SK-N-SH (cell line): Measurements from ENCODE around the gene LONP2. TPM values are rescaled to one million over a fixed set of nuclear protein-coding genes. Genes with fewer than 3 reads are reported as not detected.

ENCODE experiments used
- CTCF ChIA-PET: fragments of 300-600, 350-600 bp; formaldehyde crosslinking; extraction: SDS; loops from one replicate; lab custom pipeline; 2021; lab: Yijun Ruan, JAX
- POLR2A ChIA-PET: fragments of 350-600 bp; sonication (Branson Sonifier 250); formaldehyde crosslinking; extraction: SDS; loops from one replicate; lab custom pipeline; 2020; ENCODE audit warnings: antibody characterized with exemption, inconsistent platforms; lab: Yijun Ruan, JAX
- DNase-seq: peaks from one replicate; pipeline ENCODE4 v3.0.0; 2012
- H2AFZ ChIP-seq: fragments of 200-600 bp; sonication (generic); 2 replicates; pipeline ENCODE4 v1.8.1; 2016; ENCODE audit warnings: antibody characterized with exemption, mild to moderate bottlenecking, low read depth
- H3F3A ChIP-seq: fragments of 200-600 bp; sonication (generic); replicated peaks from 2 replicates; pipeline ENCODE3; 2016; ENCODE audit warnings: antibody characterized with exemption, mild to moderate bottlenecking; ENCODE audit not compliant: insufficient read depth
- H3K27ac ChIP-seq, 2 experiments: fragments of 200-500 bp in 1 of 2; fragments of 200-600 bp in 1 of 2; sonication (Bioruptor generic) in 1 of 2; sonication (generic), shearing (Covaris generic) in 1 of 2; 2 replicates each; pipeline versions ENCODE4 v1.5.1 to v1.6.1; 2014 to 2016; ENCODE audit warnings: low read depth in 2 of 2, inconsistent platforms in 1 of 2, low read length in 1 of 2, mild to moderate bottlenecking in 1 of 2, mixed read lengths in 1 of 2
- H3K27me3 ChIP-seq: fragments of 200-600 bp; sonication (generic), shearing (Covaris generic); 2 replicates; pipeline ENCODE4 v1.6.1; 2016; ENCODE audit warnings: mixed run types; ENCODE audit not compliant: insufficient read depth
- H3K36me3 ChIP-seq, 2 experiments: fragments of 200-500 bp in 1 of 2; fragments of 200-600 bp in 1 of 2; sonication (Bioruptor generic) in 1 of 2; sonication (generic) in 1 of 2; replicated peaks in 1 of 2; 2 replicates each; pipeline versions ENCODE3 to v1.5.1; 2014 to 2016; ENCODE audit warnings: low read length in 1 of 2, mild to moderate bottlenecking in 1 of 2; ENCODE audit not compliant: insufficient read depth in 2 of 2, control insufficient read depth in 1 of 2
- H3K4me1 ChIP-seq, 2 experiments: fragments of 200-500 bp in 1 of 2; fragments of 200-600 bp in 1 of 2; sonication (Bioruptor generic) in 1 of 2; sonication (generic), shearing (Covaris generic) in 1 of 2; 2 replicates each; pipeline versions ENCODE4 v1.5.1 to v1.6.1; 2014 to 2016; ENCODE audit warnings: low read depth in 1 of 2, low read length in 1 of 2, mixed run types in 1 of 2; ENCODE audit not compliant: insufficient read depth in 2 of 2, control insufficient read depth in 1 of 2
- H3K4me2 ChIP-seq: fragments of 200-600 bp; sonication (generic), shearing (Covaris generic); 2 replicates; pipeline ENCODE4 v1.6.1; 2017; ENCODE audit warnings: mixed run types
- H3K4me3 ChIP-seq, 2 experiments: fragments of 200-500 bp in 1 of 2; fragments of 200-600 bp in 1 of 2; sonication (Bioruptor generic) in 1 of 2; sonication (generic), shearing (Covaris generic) in 1 of 2; 2 replicates each; pipeline versions ENCODE4 v1.5.1 to v1.8.1; 2014 to 2016; ENCODE audit warnings: low read depth in 2 of 2, inconsistent platforms in 1 of 2, low read length in 1 of 2, mild to moderate bottlenecking in 1 of 2, mixed read lengths in 1 of 2, moderate library complexity in 1 of 2
- H3K79me2 ChIP-seq: fragments of 200-600 bp; sonication (generic); 2 replicates; pipeline ENCODE4 v1.8.1; 2017; ENCODE audit warnings: mild to moderate bottlenecking; ENCODE audit not compliant: insufficient read depth
- H3K9ac ChIP-seq: fragments of 200-600 bp; sonication (generic); 2 replicates; pipeline ENCODE4 v1.6.1; 2017; ENCODE audit warnings: mixed run types
- H3K9me2 ChIP-seq: fragments of 200-600 bp; sonication (generic); 2 replicates; pipeline ENCODE4 v1.6.1; 2017; ENCODE audit warnings: mixed run types
- H3K9me3 ChIP-seq: fragments of 200-600 bp; sonication (generic); 2 replicates; pipeline ENCODE4 v1.6.1; 2017; ENCODE audit warnings: mixed run types, mild to moderate bottlenecking, moderate library complexity
- H4K20me1 ChIP-seq: fragments of 200-600 bp; sonication (generic); 2 replicates; pipeline ENCODE4 v1.6.1; 2017; ENCODE audit warnings: mild to moderate bottlenecking, mixed run types; ENCODE audit not compliant: insufficient read depth
- CHD2 ChIP-seq: fragments of 150-350 bp; IDR thresholded peaks from 2 replicates; pipeline ENCODE4 v1.6.1; 2018; ENCODE audit warnings: low read length; ENCODE audit not compliant: partially characterized antibody
- ELF1 ChIP-seq: IDR thresholded peaks from 2 replicates; pipeline ENCODE4 v1.4.0; 2012
- EP300 ChIP-seq, 2 experiments: IDR thresholded peaks; 2 replicates each; pipeline versions ENCODE4 v1.4.0 to v1.6.1; 2012; ENCODE audit warnings: borderline replicate concordance in 1 of 2, low read depth in 1 of 2, low read length in 1 of 2
- FOSL2 ChIP-seq: IDR thresholded peaks from 2 replicates; pipeline ENCODE4 v1.4.0; 2012; ENCODE audit warnings: low read depth, mild to moderate bottlenecking, moderate library complexity, borderline replicate concordance
- FOXJ3 ChIP-seq: sonication (generic); formaldehyde crosslinking; IDR thresholded peaks from 2 replicates; pipeline ENCODE4 v1.5.1; 2020; ENCODE audit warnings: mild to moderate bottlenecking, missing genetic modification reagents
- FOXM1 ChIP-seq: IDR thresholded peaks from 2 replicates; pipeline ENCODE4 v1.4.0; 2012; ENCODE audit warnings: low read depth, mild to moderate bottlenecking
- GABPA ChIP-seq: IDR thresholded peaks from 2 replicates; pipeline ENCODE4 v1.4.0; 2012; ENCODE audit warnings: low read depth, mild to moderate bottlenecking
- MAX ChIP-seq: IDR thresholded peaks from 2 replicates; pipeline ENCODE4 v1.4.0; 2012; ENCODE audit warnings: low read depth
- MXI1 ChIP-seq: IDR thresholded peaks from 2 replicates; pipeline ENCODE4 v1.6.1; 2012; ENCODE audit warnings: mild to moderate bottlenecking, low read depth, low read length, improper control_type of control experiment
- NFIC ChIP-seq: IDR thresholded peaks from 2 replicates; pipeline ENCODE4 v1.4.0; 2012; ENCODE audit warnings: borderline replicate concordance
- NRF1 ChIP-seq: IDR thresholded peaks from 2 replicates; pipeline ENCODE4 v1.6.1; 2012; ENCODE audit warnings: low read depth, mild to moderate bottlenecking, low read length
- PBX3 ChIP-seq: IDR thresholded peaks from 2 replicates; pipeline ENCODE4; 2012
- RCOR1 ChIP-seq: fragments of 150-350 bp; IDR thresholded peaks from 2 replicates; pipeline ENCODE4 v1.6.1; 2017; ENCODE audit warnings: antibody characterized with exemption, low read length
- RXRA ChIP-seq: IDR thresholded peaks from 2 replicates; pipeline ENCODE4 v1.4.0; 2012; ENCODE audit warnings: low read depth, mild to moderate bottlenecking, borderline replicate concordance
- SMC3 ChIP-seq: IDR thresholded peaks from 2 replicates; pipeline ENCODE4 v1.6.1; 2012; ENCODE audit warnings: low read depth, low read length, improper control_type of control experiment
- TEAD4 ChIP-seq: IDR thresholded peaks from 2 replicates; pipeline ENCODE4 v1.4.0; 2012; ENCODE audit warnings: mild to moderate bottlenecking, borderline replicate concordance; ENCODE audit not compliant: insufficient read depth
- USF1 ChIP-seq: IDR thresholded peaks from 2 replicates; pipeline ENCODE4 v1.4.0; 2012; ENCODE audit warnings: low read depth, borderline replicate concordance
- USF2 ChIP-seq: fragments of 150-350 bp; IDR thresholded peaks from 2 replicates; pipeline ENCODE4 v1.6.1; 2017; ENCODE audit warnings: antibody characterized with exemption, low read length, low read depth, borderline replicate concordance
- YY1 ChIP-seq: IDR thresholded peaks from 2 replicates; pipeline ENCODE4 v1.4.0; 2012; ENCODE audit warnings: low read depth, mild to moderate bottlenecking
- ZBTB33 ChIP-seq: IDR thresholded peaks from 2 replicates; pipeline ENCODE4 v1.4.0; 2012; ENCODE audit warnings: low read depth, borderline replicate concordance
- WGBS: methylation state at CpG from one replicate; pipeline ENCODE4 v1.1.6; 2017; ENCODE audit warnings: low lambda C conversion rate; 5-methylcytosine and 5-hydroxymethylcytosine counted together
- polyA plus RNA-seq, 3 experiments: library from polyadenylated mRNA; depleted of rRNA; stranded (reverse); fragments of >200 nt; gene quantifications; 2 replicates each; pipeline ENCODE4 v1.2.3, GENCODE V29; 2012

Gene LONP2
- polyA plus RNA-seq, 1 of the 3 experiments (the other 2 are of a cell fraction), result 22.4 TPM

GRCh38 chr16:48361540-48362144, 117.5 kb downstream of the LONP2 start:
- no peaks in the 10 kb centered on the region for H3K27me3 ChIP-seq
- peaks cover 92% of the 10 kb centered on the region for H4K20me1 ChIP-seq
- DNase-seq, result no peak
- no peak overlapping the region for H3K4me3 ChIP-seq
- peaks cover 20 to 34% of the 10 kb centered on the region in 2 experiments for H3K36me3 ChIP-seq
- H3K4me1 ChIP-seq, result peaks cover 14 to 16% of the 10 kb centered on the region in 2 experiments; a peak in 3 of 4 replicates
- peaks cover 98% of the 10 kb centered on the region for H3K79me2 ChIP-seq
- no peak overlapping the region for H3K27ac ChIP-seq
- H3K9ac ChIP-seq, result no peak overlapping the region
- no peak overlapping the region for H2AFZ ChIP-seq
- no peaks in the 10 kb centered on the region for H3K9me3 ChIP-seq
- CTCF ChIA-PET, result interaction anchor here (0.8 to 2.0 kb wide), 4 partner anchors 7 to 269 kb away, joined by 4 to 11 read pairs (median 7); no protein-coding TSS in a partner anchor
- TF ChIP-seq SMC3, result no peak
- TF ChIP-seq RXRA, result no peak
- no peak for TF ChIP-seq MAX
- H3F3A ChIP-seq, result peaks cover 23% of the 10 kb centered on the region
- WGBS, result 96% methylated on average over 12 of the region's 12 CpGs
- no peak overlapping the region for H3K4me2 ChIP-seq
- POLR2A ChIA-PET, result no interaction called here
- no peaks in the 10 kb centered on the region for H3K9me2 ChIP-seq

GRCh38 chr16:48365025-48365600, 121.0 kb downstream of the LONP2 start:
- H3K27ac ChIP-seq, result peak overlapping the region; percentile 50 to 91
- 87% methylated on average over 15 of the region's 15 CpGs for WGBS
- TF ChIP-seq FOSL2 (no peak), ZBTB33 (no peak), YY1 (no peak), FOXM1 (no peak), NFIC (no peak), USF1 (no peak), ELF1 (no peak), FOXJ3 (CRISPR knock-in tag) (no peak), EP300 (IDR thresholded peaks at IDR 0.05; ENCODE audit: borderline replicate concordance in 1 of 2, low read depth in 1 of 2, low read length in 1 of 2) (no peak), MXI1 (no peak), USF2 (no peak), CHD2 (no peak), MAX (no peak), RCOR1 (no peak), PBX3 (no peak), NRF1 (no peak), TEAD4 (no peak), GABPA (no peak)

More at GRCh38 chr16:48365025-48365600, 121.0 kb downstream of the LONP2 start:
- POLR2A ChIA-PET, result interaction anchor here (0.8 to 2.1 kb wide), 2 partner anchors 18 to 20 kb away, joined by 3 to 21 read pairs; partner anchors contain the start of gene SIAH1
- H3K36me3 ChIP-seq, result peaks cover 12 to 18% of the 10 kb centered on the region in 2 experiments
- DNase-seq, result no peak
- H2AFZ ChIP-seq, result no peak overlapping the region
- H3K9ac ChIP-seq, result peak overlapping the region; percentile 82; the same call in 1 of the 2 replicates
- peaks cover 98% of the 10 kb centered on the region for H3K79me2 ChIP-seq
- H4K20me1 ChIP-seq, result peaks cover 93% of the 10 kb centered on the region
- peak overlapping the region; percentile 63 to 86; a peak in 3 of 4 replicates for H3K4me3 ChIP-seq
- H3K9me2 ChIP-seq, result no peaks in the 10 kb centered on the region
- CTCF ChIA-PET, result interaction anchor here (0.6 to 4.8 kb wide), 10 partner anchors 9 to 265 kb away, joined by 3 to 33 read pairs (median 3); no protein-coding TSS in a partner anchor
- H3K9me3 ChIP-seq, result no peaks in the 10 kb centered on the region
- H3F3A ChIP-seq, result peaks cover 27% of the 10 kb centered on the region
- H3K4me2 ChIP-seq, result peak overlapping the region; percentile 89
- H3K4me1 ChIP-seq, result peaks cover 15 to 27% of the 10 kb centered on the region in 2 experiments; a peak in 3 of 4 replicates
- H3K27me3 ChIP-seq, result no peaks in the 10 kb centered on the region
